A673 (cell line): Measurements from ENCODE around the gene TEX13A.

ENCODE experiments used
- CTCF ChIP-seq: fragments of 300-800, 200-600 bp; sonication (generic); conservative IDR thresholded peaks from 2 replicates; pipeline ENCODE4 v1.5.1; 2017; ENCODE audit warnings: low read depth, mild to moderate bottlenecking, antibody characterized with exemption, low read length, moderate library complexity, mixed read lengths
- EZH2 ChIP-seq: fragments of 200-600 bp; sonication (generic); IDR thresholded peaks from 2 replicates; pipeline ENCODE4 v1.6.1; 2017; ENCODE audit warnings: borderline replicate concordance, low read depth, mild to moderate bottlenecking, mixed read lengths, antibody characterized with exemption, low read length; ENCODE audit not compliant: poor library complexity, severe bottlenecking

DNA sequence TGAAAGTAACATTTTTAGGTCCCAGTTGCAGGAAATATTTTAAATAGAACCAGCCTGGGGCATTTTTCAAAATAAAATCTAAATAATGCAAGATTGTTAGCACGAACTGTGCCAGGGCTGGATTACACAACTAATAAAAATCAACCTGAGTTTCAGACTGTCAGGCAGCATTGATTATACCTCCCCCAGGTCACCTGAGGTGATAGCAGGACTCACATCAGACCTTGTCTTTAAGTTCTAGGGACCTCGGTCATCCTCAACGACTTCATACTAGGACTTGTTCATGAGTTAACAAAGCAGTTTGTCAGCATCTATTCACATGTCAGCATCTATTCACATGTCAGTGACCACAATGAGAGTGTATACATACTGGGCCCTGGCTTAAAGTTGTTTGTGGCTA is 8.7 kb upstream of the TEX13A start:
- TF ChIP-seq EZH2 (no peak), CTCF (no peak)
